ENCODE results near the gene PDE2A.

PDE2A gene

DNA sequence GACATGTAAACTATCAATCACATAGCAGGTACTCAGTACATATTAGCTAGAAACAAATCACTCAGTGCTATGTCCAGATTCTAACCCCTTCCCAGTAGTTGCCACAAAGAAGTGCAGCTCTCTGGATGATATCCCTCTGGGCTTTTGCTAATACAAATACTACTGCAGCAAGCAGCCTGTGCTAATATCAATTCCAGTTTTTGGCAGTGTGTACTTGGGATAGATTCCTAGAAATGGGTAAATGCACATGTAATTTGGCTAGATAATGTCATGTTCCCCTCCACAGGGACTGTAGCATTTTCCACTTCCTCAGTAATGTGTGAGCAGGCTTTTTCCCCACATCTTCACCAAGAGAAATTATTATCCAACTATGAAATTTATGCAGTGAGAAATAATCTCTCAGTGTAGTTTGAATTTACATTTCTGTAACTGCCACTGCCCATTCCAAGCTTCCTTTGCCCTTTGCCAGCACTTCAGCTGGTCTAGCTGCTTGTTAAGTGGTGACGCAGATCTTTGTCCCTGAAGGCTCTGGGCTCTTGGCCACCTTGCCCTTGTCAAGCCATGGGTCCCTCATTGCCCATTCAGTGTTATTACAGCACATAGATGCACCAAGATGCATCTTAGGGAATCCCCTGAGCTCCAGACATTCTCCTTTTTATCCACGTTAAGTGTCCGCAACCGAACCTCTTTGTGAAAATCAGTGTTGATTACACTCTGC lies 132.8 kb downstream of the PDE2A start:
- H3K4me3 ChIP-seq (replicated peaks; ENCODE audit: low read depth, low read length) = no peak overlapping the region
- no peak for DNase-seq (ENCODE audit: low read depth)
- no peak for TF ChIP-seq CTCF (IDR thresholded peaks at IDR 0.05; ENCODE audit: low read length, missing control alignments)

GRCh38 chr11:72537051-72537450 lies 137.2 kb downstream of the PDE2A start:
- TF ChIP-seq CTCF (IDR thresholded peaks at IDR 0.05; ENCODE audit: low read length, missing control alignments) = no peak
- H3K4me3 ChIP-seq (replicated peaks; ENCODE audit: low read depth, low read length) = no peak overlapping the region
- no peak for DNase-seq (ENCODE audit: low read depth)

- no peak for DNase-seq (ENCODE audit: low read depth)
- peak; percentile 23 for TF ChIP-seq CTCF (IDR thresholded peaks at IDR 0.05; ENCODE audit: low read length, missing control alignments)
- no peak overlapping the region for H3K4me3 ChIP-seq (replicated peaks; ENCODE audit: low read depth, low read length)
These were observed 139.1 kb downstream of the PDE2A start for GRCh38 chr11:72535194-72535547.

DNA sequence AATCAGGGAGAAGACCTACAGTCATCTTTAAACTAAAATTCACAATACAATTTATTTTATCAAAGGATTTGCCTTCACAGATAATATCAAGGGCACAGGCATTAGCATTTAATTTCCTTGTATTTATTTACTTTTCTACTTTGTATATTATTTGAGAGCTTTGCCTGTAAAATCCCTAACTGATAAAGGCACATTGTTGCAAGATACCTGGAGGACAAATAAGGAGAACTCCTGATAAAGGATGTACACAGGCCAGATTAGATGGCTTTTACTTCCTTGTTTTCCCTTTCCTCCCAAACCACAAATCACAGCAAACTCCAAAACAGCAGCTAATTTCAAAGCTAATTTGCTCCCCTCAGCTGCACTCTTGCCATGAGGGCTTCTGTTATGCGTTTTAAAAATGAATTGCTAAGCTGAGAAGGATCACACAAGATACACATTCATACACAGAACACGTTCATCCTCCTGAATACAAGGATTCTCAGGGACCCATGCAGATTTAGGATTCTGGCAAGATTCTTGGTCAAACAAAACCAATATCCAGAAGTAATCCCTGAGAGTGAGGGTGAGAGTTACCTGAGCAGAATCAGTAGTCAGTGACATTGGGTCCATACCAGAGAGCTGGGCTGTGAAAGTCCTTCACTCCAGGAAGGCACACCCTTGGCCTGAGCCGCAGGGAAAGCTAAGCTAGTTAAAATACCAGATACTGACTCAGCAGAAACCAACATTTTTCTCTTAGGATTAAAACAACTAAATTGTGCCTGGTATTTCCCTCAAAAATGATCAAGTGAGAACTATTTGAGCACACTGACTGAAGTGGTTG lies 139.6 kb downstream of the PDE2A start:
- no peak for TF ChIP-seq CTCF (IDR thresholded peaks at IDR 0.05; ENCODE audit: low read length, missing control alignments)
- DNase-seq (ENCODE audit: low read depth) = no peak
- H3K4me3 ChIP-seq (replicated peaks; ENCODE audit: low read depth, low read length) = no peak overlapping the region

- DNase-seq (ENCODE audit: low read depth) = no peak
- no peak for TF ChIP-seq CTCF (IDR thresholded peaks at IDR 0.05; ENCODE audit: low read length, missing control alignments)
- no peak overlapping the region for H3K4me3 ChIP-seq (replicated peaks; ENCODE audit: low read depth, low read length)
These were observed 145.2 kb downstream of the PDE2A start for GRCh38 chr11:72529068-72529467.

DNA sequence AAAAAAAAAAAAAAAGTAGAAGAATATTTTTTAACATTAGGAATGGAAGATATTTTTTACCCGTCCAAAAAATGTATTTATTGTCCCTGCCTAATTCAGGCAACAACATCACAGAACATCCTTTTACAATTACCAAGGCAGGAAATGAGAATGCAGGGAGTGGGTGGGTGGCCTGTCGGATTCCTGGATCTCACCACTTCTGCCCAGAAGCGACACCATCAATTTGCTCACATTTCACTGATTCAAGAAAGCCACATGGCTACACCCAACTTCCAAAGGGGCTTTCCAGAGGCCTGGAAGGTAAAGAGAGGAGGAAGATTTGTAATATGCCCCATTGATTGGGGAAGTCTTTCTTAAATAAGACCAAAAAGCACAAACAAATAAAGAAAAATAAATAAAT lies 146.1 kb downstream of the PDE2A start:
- no peak overlapping the region for H3K4me3 ChIP-seq (replicated peaks; ENCODE audit: low read depth, low read length)
- TF ChIP-seq CTCF (IDR thresholded peaks at IDR 0.05; ENCODE audit: low read length, missing control alignments) = no peak
- DNase-seq (ENCODE audit: low read depth) = no peak

Data from fibroblast of pulmonary artery (primary cell).